Measurements from ENCODE around the gene GPBP1.
A peak's percentile ranks its signal among the peaks of the same experiment; 100 is the strongest.

Gene GPBP1

GRCh38 chr5:57211039-57211438 lies 37.2 kb downstream of the GPBP1 start:
- DNase-seq (ENCODE audit: low spot score): no peak

GRCh38 chr5:57215629-57216195 lies 41.9 kb downstream of the GPBP1 start:
- DNase-seq (ENCODE audit: low spot score): no peak

- peak; percentile 18 for DNase-seq (ENCODE audit: low spot score)
Observed at GRCh38 chr5:57216714-57217113, 42.9 kb downstream of the GPBP1 start.

GRCh38 chr5:57219386-57219785 lies 45.5 kb downstream of the GPBP1 start:
- no peak for DNase-seq (ENCODE audit: low spot score)

GRCh38 chr5:57221049-57221568 lies 47.2 kb downstream of the GPBP1 start:
- DNase-seq (ENCODE audit: low spot score): peak; percentile 62

- no peak for DNase-seq (ENCODE audit: low spot score)
Observed at GRCh38 chr5:57225553-57225952, 51.7 kb downstream of the GPBP1 start.

- no peak for DNase-seq (ENCODE audit: low spot score)
Observed at GRCh38 chr5:57229313-57229712, 55.5 kb downstream of the GPBP1 start.

GRCh38 chr5:57231607-57232006 lies 57.7 kb downstream of the GPBP1 start:
- DNase-seq (ENCODE audit: low spot score): no peak

GRCh38 chr5:57232293-57233033 lies 58.6 kb downstream of the GPBP1 start:
- DNase-seq (ENCODE audit: low spot score): no peak

GRCh38 chr5:57243286-57244137 lies 69.7 kb downstream of the GPBP1 start:
- no peak for DNase-seq (ENCODE audit: low spot score)

- DNase-seq (ENCODE audit: low spot score): no peak
Observed at GRCh38 chr5:57244331-57244730, 70.5 kb downstream of the GPBP1 start.

GRCh38 chr5:57246426-57246825 lies 72.6 kb downstream of the GPBP1 start:
- no peak for DNase-seq (ENCODE audit: low spot score)

- DNase-seq (ENCODE audit: low spot score): no peak
Observed at GRCh38 chr5:57247765-57248164, 73.9 kb downstream of the GPBP1 start.

- DNase-seq (ENCODE audit: low spot score): no peak
Observed at GRCh38 chr5:57249265-57249874, 75.5 kb downstream of the GPBP1 start.

- no peak for DNase-seq (ENCODE audit: low spot score)
Observed at GRCh38 chr5:57258052-57258451, 84.2 kb downstream of the GPBP1 start.

- DNase-seq (ENCODE audit: low spot score): no peak
Observed at GRCh38 chr5:57258943-57259342, 85.1 kb downstream of the GPBP1 start.

- DNase-seq (ENCODE audit: low spot score): no peak
Observed at GRCh38 chr5:57259704-57260103, 85.8 kb downstream of the GPBP1 start.

GRCh38 chr5:57262541-57262940 lies 88.7 kb downstream of the GPBP1 start:
- no peak for DNase-seq (ENCODE audit: low spot score)

GRCh38 chr5:57267805-57268204 lies 93.9 kb downstream of the GPBP1 start:
- DNase-seq (ENCODE audit: low spot score): no peak

GRCh38 chr5:57276353-57276752 lies 102.5 kb downstream of the GPBP1 start:
- no peak for DNase-seq (ENCODE audit: low spot score)

GRCh38 chr5:57277085-57277484 lies 103.2 kb downstream of the GPBP1 start:
- peak; percentile 34 for DNase-seq (ENCODE audit: low spot score)

GRCh38 chr5:57280853-57281252 lies 107.0 kb downstream of the GPBP1 start:
- no peak for DNase-seq (ENCODE audit: low spot score)

All from GM03348 (cell line).